SK-N-SH treated with all-trans-retinoic acid at 6 μM for 48 hours (cell line): ENCODE measurements around the gene ZC3H13.

Source experiments
- CREB5 ChIP-seq: fragments of 250-450 bp; sonication (Bioruptor Pico); IDR thresholded peaks from 2 replicates; pipeline ENCODE4 v1.5.1; 2020; ENCODE audit warnings: low read depth, mild to moderate bottlenecking, moderate library complexity
- PATZ1 ChIP-seq: fragments of 250-450 bp; sonication (Bioruptor Pico); IDR thresholded peaks from 2 replicates; pipeline ENCODE4 v1.8.0; 2020; ENCODE audit warnings: mild to moderate bottlenecking, moderate library complexity, borderline replicate concordance
- TOX ChIP-seq: fragments of 250-450 bp; sonication (Bioruptor Pico); IDR thresholded peaks from 2 replicates; pipeline ENCODE4 v1.8.0; 2021; ENCODE audit warnings: mild to moderate bottlenecking, moderate library complexity, borderline replicate concordance

- no peak for TF ChIP-seq PATZ1 (CRISPR knock-in tag)
- no peak for TF ChIP-seq CREB5 (CRISPR knock-in tag)
- no peak for TF ChIP-seq TOX (CRISPR knock-in tag)
These were observed 27.2 kb upstream of the ZC3H13 start for GRCh38 chr13:46079770-46080169.
